Right lobe of liver (tissue), 6 donors: ENCODE measurements around the gene CDH13. TPM values are rescaled to one million over a fixed set of nuclear protein-coding genes. Genes with fewer than 3 reads are reported as not detected.

Source experiments
- ATAC-seq, 4 donors: fragments of 200-7000 bp; cut with Tn5 transposase; one replicate each; pipeline ENCODE4 v1.9.1; 2020; ENCODE audit warnings: mild to moderate bottlenecking in 4 of 4, moderate library complexity in 4 of 4
- DNase-seq, 3 donors: peaks; one replicate each; pipeline ENCODE4 v3.0.0-alpha.2; 2020
- H3K27ac ChIP-seq, 3 donors: fragments of 200-600 bp; one replicate each; pipeline ENCODE4 v1.8.0; 2022
- H3K27me3 ChIP-seq, 2 donors: fragments of 200-600 bp; one replicate each; pipeline ENCODE4 v1.8.0; 2022
- H3K36me3 ChIP-seq, 4 donors: fragments of 200-600 bp; sonication (generic) in 1 of 4; one replicate each; pipeline versions ENCODE4 v1.5.1 to v1.8.0; 2017 to 2022; ENCODE audit warnings: control low read depth in 1 of 4
- H3K4me1 ChIP-seq, 4 donors: fragments of 200-600 bp; sonication (generic) in 1 of 4; one replicate each; pipeline versions ENCODE4 v1.5.1 to v1.8.0; 2017 to 2022; ENCODE audit warnings: control low read depth in 1 of 4
- H3K4me3 ChIP-seq, 3 donors: fragments of 200-600 bp; one replicate each; pipeline ENCODE4 v1.8.0; 2022
- H3K9me3 ChIP-seq, 4 donors: fragments of 200-600 bp; sonication (generic) in 1 of 4; one replicate each; pipeline versions ENCODE4 v1.5.1 to v1.8.0; 2017 to 2022; ENCODE audit warnings: control low read depth in 1 of 4
- POLR2A ChIP-seq: fragments of 450-650 bp; IDR thresholded peaks from one replicate; pipeline ENCODE4 v1.6.1; 2017; ENCODE audit warnings: antibody characterized with exemption, mild to moderate bottlenecking
- WGBS: methylation state at CpG from one replicate; pipeline ENCODE4 v1.1.6; 2018; ENCODE audit warnings: low coverage, low lambda C conversion rate; ENCODE audit not compliant: insufficient coverage; ENCODE audit errors: missing lambda C conversion rate; 5-methylcytosine and 5-hydroxymethylcytosine counted together
- intact Hi-C, 2 donors: fragments of 100-400 bp; cut with DNase I; formaldehyde crosslinking; loops; one replicate each; pipeline versions ENCODE4 v1.11.2 to v1.14.1; 2022
- total RNA-seq, 6 experiments: library from RNA; depleted of rRNA in 2 of 6; stranded (reverse); fragments of >200 nt in 2 of 6; fragmentation: NEBNext Ultra II Directional in 3 of 6; extraction: Animal tissue kit (Norgen Biotek cat#: 25700) in 3 of 6; gene quantifications; one replicate each; pipeline versions ENCODE4 v1.1.0 to v1.2.4, GENCODE V29; 2016 to 2023
- TF ChIP-seq, protein P1 (sequence below), 4 donors: fragments of 200-600 bp in 3 of 4; fragments of 450-650 bp in 1 of 4; IDR thresholded peaks; one replicate each; pipeline versions ENCODE4 v1.5.1 to v1.8.0; 2016 to 2022; ENCODE audit warnings: antibody characterized with exemption in 4 of 4, mild to moderate bottlenecking in 2 of 4
- donor health status: DM: no; HTN: yes; CAD: no.
- donor health status: DM: no; HTN: no; CAD: no.
- donor health status: DM: no; HTN: no; CAD: no.
- donor health status: DM: no; HTN: yes; CAD: no.
- donor health status: DM: no; HTN: yes; CAD: no.

The CDH13 gene
- total RNA-seq, 6 experiments from 2014 or later = 0.13 to 4.6 (median 0.49) TPM

GRCh38 chr16:82834151-82834815, 207.5 kb downstream of the CDH13 start:
- 40% methylated on average over 5 of the region's 8 CpGs for WGBS
- intact Hi-C loops = no loop called here
- Histone ChIP-seq H3K27me3 (no peaks in the 10 kb centered on the region), H3K4me1 (no peaks in the 10 kb centered on the region), H3K36me3 (no peaks in the 10 kb centered on the region), H3K4me3 (no peak overlapping the region), H3K27ac (no peak overlapping the region), H3K9me3 (no peaks in the 10 kb centered on the region)
- ATAC-seq (no peak), DNase-seq (no peak)
- TF ChIP-seq, protein P1, sequence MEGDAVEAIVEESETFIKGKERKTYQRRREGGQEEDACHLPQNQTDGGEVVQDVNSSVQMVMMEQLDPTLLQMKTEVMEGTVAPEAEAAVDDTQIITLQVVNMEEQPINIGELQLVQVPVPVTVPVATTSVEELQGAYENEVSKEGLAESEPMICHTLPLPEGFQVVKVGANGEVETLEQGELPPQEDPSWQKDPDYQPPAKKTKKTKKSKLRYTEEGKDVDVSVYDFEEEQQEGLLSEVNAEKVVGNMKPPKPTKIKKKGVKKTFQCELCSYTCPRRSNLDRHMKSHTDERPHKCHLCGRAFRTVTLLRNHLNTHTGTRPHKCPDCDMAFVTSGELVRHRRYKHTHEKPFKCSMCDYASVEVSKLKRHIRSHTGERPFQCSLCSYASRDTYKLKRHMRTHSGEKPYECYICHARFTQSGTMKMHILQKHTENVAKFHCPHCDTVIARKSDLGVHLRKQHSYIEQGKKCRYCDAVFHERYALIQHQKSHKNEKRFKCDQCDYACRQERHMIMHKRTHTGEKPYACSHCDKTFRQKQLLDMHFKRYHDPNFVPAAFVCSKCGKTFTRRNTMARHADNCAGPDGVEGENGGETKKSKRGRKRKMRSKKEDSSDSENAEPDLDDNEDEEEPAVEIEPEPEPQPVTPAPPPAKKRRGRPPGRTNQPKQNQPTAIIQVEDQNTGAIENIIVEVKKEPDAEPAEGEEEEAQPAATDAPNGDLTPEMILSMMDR (IDR thresholded peaks at IDR 0.05) = no peak
- TF ChIP-seq POLR2A = no peak

DNA sequence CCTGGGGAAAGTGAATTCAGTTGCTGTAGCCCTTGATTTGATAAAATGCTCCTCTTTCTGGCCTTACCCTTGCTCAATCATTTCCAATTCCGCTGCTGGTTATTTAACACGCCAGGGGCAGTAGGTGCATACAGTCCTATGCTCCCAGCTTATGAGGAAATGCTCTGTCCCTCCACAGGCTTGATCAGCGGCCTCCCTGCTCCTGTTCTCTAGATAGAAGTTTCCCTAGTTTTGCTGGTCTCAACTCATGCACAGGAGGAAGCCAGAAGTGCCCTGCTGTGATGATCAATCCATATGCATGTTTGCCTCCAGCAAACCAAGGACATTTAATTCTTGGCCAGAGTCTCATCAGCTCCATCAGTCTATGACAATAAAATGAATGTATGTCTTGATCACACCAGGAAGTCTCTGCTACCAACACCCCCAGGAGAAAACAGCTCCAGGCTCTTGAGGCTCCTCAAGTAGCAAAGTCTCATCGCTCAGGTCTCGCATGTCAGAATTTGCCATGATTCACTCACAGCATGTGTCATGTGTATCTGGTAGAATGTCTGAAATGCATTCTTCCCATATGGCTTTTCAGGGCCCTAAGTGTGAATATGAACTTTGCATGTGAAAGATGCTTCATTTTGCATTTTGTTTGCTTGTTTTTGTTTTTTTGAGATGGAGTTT, 208.9 kb downstream of the CDH13 start:
- no peak overlapping the region for H3K27ac ChIP-seq
- no peaks in the 10 kb centered on the region for H3K27me3 ChIP-seq
- no peak for DNase-seq
- H3K4me1 ChIP-seq = no peaks in the 10 kb centered on the region
- 78% methylated on average over 3 of the region's 5 CpGs for WGBS
- intact Hi-C loops = no loop called here
- no peaks in the 10 kb centered on the region for H3K36me3 ChIP-seq
- no peak for ATAC-seq
- TF ChIP-seq POLR2A = no peak
- no peak overlapping the region for H3K4me3 ChIP-seq
- H3K9me3 ChIP-seq = no peaks in the 10 kb centered on the region

DNA sequence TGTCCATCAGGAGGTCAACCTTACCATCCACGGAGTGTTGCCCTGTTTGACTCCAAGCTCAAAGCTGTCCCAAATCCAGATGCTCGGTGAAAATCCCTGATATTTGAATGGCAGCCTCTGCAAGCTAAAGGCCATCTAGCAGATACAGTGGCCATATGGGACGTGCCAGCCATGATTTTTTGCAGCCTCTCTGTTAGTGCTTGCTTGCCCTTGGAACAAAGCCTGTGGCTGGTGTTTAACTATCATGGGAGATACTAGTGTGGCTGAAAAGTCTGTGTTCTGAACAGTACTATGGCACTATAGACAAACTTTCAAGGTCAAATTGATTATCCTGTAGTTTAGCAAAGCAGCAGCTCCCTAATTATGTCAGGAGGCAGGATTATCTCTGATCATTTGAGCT, 214.3 kb downstream of the CDH13 start:
- WGBS = no CpG with 5 or more reads among the region's 3 CpGs
- Histone ChIP-seq H3K4me1 (no peaks in the 10 kb centered on the region), H3K27me3 (no peaks in the 10 kb centered on the region), H3K9me3 (no peaks in the 10 kb centered on the region), H3K4me3 (no peak overlapping the region), H3K36me3 (no peaks in the 10 kb centered on the region), H3K27ac (no peak overlapping the region)
- intact Hi-C loops = no loop called here
- ATAC-seq (no peak), DNase-seq (no peak)
- no peak for TF ChIP-seq POLR2A
- TF ChIP-seq, protein P1 (IDR thresholded peaks at IDR 0.05) = no peak

DNA sequence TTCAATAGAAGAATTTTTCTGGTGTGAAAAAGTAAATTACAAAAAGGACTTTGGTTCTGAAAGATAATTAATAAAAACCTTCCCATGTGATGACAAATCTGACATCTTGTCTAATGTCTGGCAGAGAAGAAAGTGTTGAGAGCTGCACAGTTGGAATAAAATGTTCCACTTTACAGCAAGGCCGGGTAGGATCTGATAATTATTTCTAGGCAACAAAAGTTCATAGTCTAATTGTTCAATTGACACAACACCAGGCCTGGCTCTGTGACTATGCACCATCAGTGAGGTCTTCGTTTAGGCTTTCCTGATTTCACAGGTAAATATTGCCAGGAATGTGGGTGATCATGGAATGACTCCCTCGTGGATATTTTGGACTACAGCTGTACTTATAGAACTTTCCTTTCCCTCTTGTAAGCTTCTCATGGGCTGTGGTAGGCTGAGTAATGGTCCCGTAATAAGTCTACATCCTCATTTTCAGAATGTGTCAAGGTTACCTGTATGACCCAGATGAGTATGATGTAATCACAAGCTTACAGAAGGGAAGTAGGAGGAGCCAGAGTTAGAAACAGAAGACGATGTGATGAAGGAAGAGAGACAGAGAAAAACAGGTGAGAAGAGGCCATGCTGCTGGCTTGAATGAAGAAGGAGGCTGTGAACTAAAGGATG, 217.0 kb downstream of the CDH13 start:
- no peaks in the 10 kb centered on the region for H3K9me3 ChIP-seq
- no peak for ATAC-seq
- H3K4me1 ChIP-seq = no peaks in the 10 kb centered on the region
- H3K36me3 ChIP-seq = no peaks in the 10 kb centered on the region
- intact Hi-C loops = no loop called here
- DNase-seq = no peak
- TF ChIP-seq POLR2A = no peak
- TF ChIP-seq, protein P1 (IDR thresholded peaks at IDR 0.05) = no peak
- H3K4me3 ChIP-seq = no peak overlapping the region
- H3K27ac ChIP-seq = no peak overlapping the region
- no peaks in the 10 kb centered on the region for H3K27me3 ChIP-seq
- 59% methylated on average over 5 of the region's 5 CpGs for WGBS

DNA sequence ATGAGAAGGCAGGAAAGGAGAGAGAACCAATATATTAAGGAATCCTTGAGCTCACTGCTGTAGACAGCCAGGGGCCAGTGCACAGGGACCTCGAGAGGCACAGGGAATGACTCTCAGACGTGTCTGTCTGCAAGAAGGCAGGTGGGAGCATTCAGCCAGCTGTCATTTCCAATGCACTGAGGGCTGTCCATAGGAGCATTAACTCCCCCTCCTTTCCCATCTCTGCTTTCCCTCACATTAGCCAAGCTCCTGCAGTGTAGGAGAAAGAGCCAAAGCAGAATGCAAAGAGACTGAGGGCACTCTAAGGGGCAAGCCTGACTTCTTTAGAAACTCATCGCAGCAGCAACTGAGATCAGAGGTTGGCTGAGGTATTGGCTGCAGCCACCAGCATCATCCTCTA, 218.3 kb downstream of the CDH13 start:
- DNase-seq (no peak), ATAC-seq (no peak)
- intact Hi-C loops = no loop called here
- Histone ChIP-seq H3K36me3 (no peaks in the 10 kb centered on the region), H3K9me3 (no peaks in the 10 kb centered on the region), H3K4me3 (no peak overlapping the region), H3K27ac (no peak overlapping the region), H3K4me1 (no peaks in the 10 kb centered on the region), H3K27me3 (no peaks in the 10 kb centered on the region)
- WGBS = 31% methylated on average over 2 of the region's 3 CpGs
- TF ChIP-seq POLR2A = no peak
- TF ChIP-seq, protein P1 (IDR thresholded peaks at IDR 0.05) = no peak
